BJ (cell line): ENCODE results near the gene TEDC2. TPM values are rescaled to one million over a fixed set of nuclear protein-coding genes. Genes with fewer than 3 reads are reported as not detected.

Experiments
- CTCF ChIA-PET: fragments of 350-600 bp; formaldehyde crosslinking; extraction: SDS; loops from one replicate; lab custom pipeline; 2021; ENCODE audit warnings: antibody characterized with exemption, inconsistent platforms; lab: Yijun Ruan, JAX
- POLR2A ChIA-PET: fragments of 300-600 bp; sonication (Branson Sonifier 250); formaldehyde crosslinking; extraction: SDS; loops from one replicate; lab custom pipeline; 2021; ENCODE audit warnings: antibody characterized with exemption; lab: Charles Lee
- DNase-seq: peaks from one replicate; pipeline ENCODE4 v3.0.0-alpha.2; 2011; ENCODE audit warnings: low read depth
- H3K27me3 ChIP-seq: 2 replicates; pipeline ENCODE4 v1.6.0; 2011; ENCODE audit warnings: low read length; ENCODE audit not compliant: control insufficient read depth, insufficient read depth
- H3K36me3 ChIP-seq: 2 replicates; pipeline ENCODE4 v1.5.1; 2011; ENCODE audit warnings: low read length; ENCODE audit not compliant: control insufficient read depth, insufficient read depth
- H3K4me3 ChIP-seq: 2 replicates; pipeline ENCODE4 v1.5.1; 2011; ENCODE audit warnings: low read depth, mild to moderate bottlenecking, control low read depth, low read length
- polyA plus RNA-seq: library from polyadenylated mRNA; depleted of rRNA; stranded (reverse); fragments of >200 nt; gene quantifications from 2 replicates; pipeline ENCODE4 v1.2.3, GENCODE V29; 2011
- TF ChIP-seq, protein P1 (sequence below): IDR thresholded peaks from 2 replicates; pipeline ENCODE4 v1.5.1; 2011; ENCODE audit warnings: low read depth, mild to moderate bottlenecking, control low read depth, inconsistent platforms, low read length, moderate library complexity; ENCODE audit not compliant: insufficient read depth

TEDC2 gene
- polyA plus RNA-seq, 1 experiment: 3.7 TPM

- CTCF ChIA-PET: no interaction called here
Observed at GRCh38 chr16:2507665-2508064, 47.8 kb downstream of the TEDC2 start.

DNA sequence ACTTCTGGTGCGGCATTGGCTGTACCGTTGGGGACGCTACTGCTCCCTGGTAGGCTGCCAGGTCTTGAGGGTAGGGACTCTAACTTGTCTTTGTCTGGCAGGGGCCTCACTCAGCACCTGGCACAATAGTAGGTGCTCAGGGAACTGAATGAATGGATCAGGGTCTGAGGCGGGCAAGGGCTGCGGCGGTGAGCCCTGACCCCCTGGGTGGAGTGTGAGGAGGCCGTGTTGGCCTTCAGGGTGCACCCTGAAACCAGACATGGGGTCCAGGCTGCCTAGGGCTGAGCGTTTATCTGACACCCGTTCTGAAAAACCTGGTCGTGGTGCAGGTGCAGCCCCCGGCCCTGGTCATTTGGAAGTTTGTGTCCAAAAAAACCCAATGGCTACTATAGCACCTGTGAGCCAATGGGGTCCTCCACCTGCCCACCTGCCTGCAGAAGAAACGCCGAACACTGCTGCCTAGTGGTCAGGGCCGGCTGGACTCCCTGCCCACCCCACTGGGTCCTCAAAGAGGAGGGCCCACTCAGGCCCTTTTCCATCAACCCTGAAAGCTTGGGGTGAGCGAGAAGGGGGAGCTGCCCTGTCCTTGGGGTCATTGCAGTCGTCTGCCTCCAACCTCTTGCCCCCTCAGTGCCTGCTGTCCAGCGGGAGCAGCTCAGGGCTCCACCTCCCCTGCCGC is 49.0 kb downstream of the TEDC2 start:
- no peak for DNase-seq
- H3K27me3 ChIP-seq: no peaks in the 10 kb centered on the region
- POLR2A ChIA-PET: interaction anchor here (0.5 kb wide), 1 partner anchor 24 kb away, joined by 5 read pairs; no protein-coding TSS in a partner anchor
- no peak overlapping the region for H3K4me3 ChIP-seq
- CTCF ChIA-PET: no interaction called here
- TF ChIP-seq, protein P1, sequence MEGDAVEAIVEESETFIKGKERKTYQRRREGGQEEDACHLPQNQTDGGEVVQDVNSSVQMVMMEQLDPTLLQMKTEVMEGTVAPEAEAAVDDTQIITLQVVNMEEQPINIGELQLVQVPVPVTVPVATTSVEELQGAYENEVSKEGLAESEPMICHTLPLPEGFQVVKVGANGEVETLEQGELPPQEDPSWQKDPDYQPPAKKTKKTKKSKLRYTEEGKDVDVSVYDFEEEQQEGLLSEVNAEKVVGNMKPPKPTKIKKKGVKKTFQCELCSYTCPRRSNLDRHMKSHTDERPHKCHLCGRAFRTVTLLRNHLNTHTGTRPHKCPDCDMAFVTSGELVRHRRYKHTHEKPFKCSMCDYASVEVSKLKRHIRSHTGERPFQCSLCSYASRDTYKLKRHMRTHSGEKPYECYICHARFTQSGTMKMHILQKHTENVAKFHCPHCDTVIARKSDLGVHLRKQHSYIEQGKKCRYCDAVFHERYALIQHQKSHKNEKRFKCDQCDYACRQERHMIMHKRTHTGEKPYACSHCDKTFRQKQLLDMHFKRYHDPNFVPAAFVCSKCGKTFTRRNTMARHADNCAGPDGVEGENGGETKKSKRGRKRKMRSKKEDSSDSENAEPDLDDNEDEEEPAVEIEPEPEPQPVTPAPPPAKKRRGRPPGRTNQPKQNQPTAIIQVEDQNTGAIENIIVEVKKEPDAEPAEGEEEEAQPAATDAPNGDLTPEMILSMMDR: no peak
- 0 out of 2 replicates have a peak, but pooled peaks cover 1% of the 10 kb centered on the region for H3K36me3 ChIP-seq

More at GRCh38 chr16:2507665-2508064, 47.8 kb downstream of the TEDC2 start:
- DNase-seq: no peak
- Histone ChIP-seq H3K36me3 (0 out of 2 replicates have a peak, but pooled peaks cover 1% of the 10 kb centered on the region), H3K27me3 (no peaks in the 10 kb centered on the region), H3K4me3 (no peak overlapping the region)
- POLR2A ChIA-PET: no interaction called here
- TF ChIP-seq, protein P1: no peak

GRCh38 chr16:2511128-2511800 is 51.4 kb downstream of the TEDC2 start:
- ChIA-PET POLR2A (no interaction called here), CTCF (interaction anchor here (1.0 to 2.4 kb wide), 3 partner anchors 9 to 10 kb away, joined by 3 to 10 read pairs (median 3); partner anchors contain the start of gene AMDHD2)
- TF ChIP-seq, protein P1: no peak
- no peak for DNase-seq
- Histone ChIP-seq H3K36me3 (0 out of 2 replicates have a peak, but pooled peaks cover 1% of the 10 kb centered on the region), H3K27me3 (no peaks in the 10 kb centered on the region), H3K4me3 (no peak overlapping the region)

- Histone ChIP-seq H3K4me3 (no peak overlapping the region), H3K36me3 (0 out of 2 replicates have a peak, but pooled peaks cover under 1% of the 10 kb centered on the region), H3K27me3 (no peaks in the 10 kb centered on the region)
- CTCF ChIA-PET: interaction anchor here (0.9 to 2.4 kb wide), 5 partner anchors 8 to 172 kb away, joined by 3 to 10 read pairs (median 3); partner anchors contain the start of genes ABCA3 and AMDHD2
- TF ChIP-seq, protein P1: no peak
- DNase-seq: no peak
- POLR2A ChIA-PET: no interaction called here
Observed at GRCh38 chr16:2511996-2512734, 52.3 kb downstream of the TEDC2 start.
